HCT116 (cell line): ENCODE data around the gene AIRE.

Experiments used
- CTCF ChIP-seq, 3 experiments: fragments of 200-600 bp in 1 of 3; sonication (generic) in 1 of 3; IDR thresholded peaks in 2 of 3; conservative IDR thresholded peaks in 1 of 3; 2 replicates each; pipeline ENCODE4 v1.5.1; 2012 to 2017; ENCODE audit warnings: low read depth in 2 of 3, low read length in 2 of 3, antibody characterized with exemption in 1 of 3, borderline replicate concordance in 1 of 3, control low read depth in 1 of 3, mild to moderate bottlenecking in 1 of 3, mixed read lengths in 1 of 3, mixed run types in 1 of 3, moderate library complexity in 1 of 3; ENCODE audit not compliant: insufficient read depth in 1 of 3
- ELF1 ChIP-seq: IDR thresholded peaks from 2 replicates; pipeline ENCODE4 v1.6.1; 2012; ENCODE audit warnings: low read depth, borderline replicate concordance
- POLR2A ChIP-seq: IDR thresholded peaks from 2 replicates; pipeline ENCODE4 v1.7.0; 2011; ENCODE audit warnings: borderline replicate concordance; ENCODE audit not compliant: insufficient read depth, insufficient read length; ENCODE audit errors: extremely low read depth

- TF ChIP-seq ELF1 (no peak), CTCF (IDR thresholded peaks at IDR 0.05 in 2 of 3, conservative IDR thresholded peaks at IDR 0.05 in 1 of 3; ENCODE audit: borderline replicate concordance in 1 of 3, insufficient read depth in 1 of 3, low read depth in 2 of 3, low read length in 2 of 3) (no peak), POLR2A (no peak)
Measured at GRCh38 chr21:44262338-44263056, 23.2 kb upstream of the AIRE start.
